Esophagus muscularis mucosa (tissue), 3 donors: Measurements from ENCODE around the gene IGF2R.

Source experiments
- CTCF ChIP-seq, 3 experiments: fragments of 200-600 bp in 2 of 3; fragments of 450-650 bp in 1 of 3; sonication (generic) in 2 of 3; IDR thresholded peaks; one replicate each; pipeline ENCODE4 v1.5.1; 2017 to 2019; ENCODE audit warnings: antibody characterized with exemption in 3 of 3, mild to moderate bottlenecking in 2 of 3, moderate library complexity in 1 of 3
- POLR2A ChIP-seq: fragments of 450-650 bp; IDR thresholded peaks from one replicate; pipeline ENCODE4 v1.6.1; 2017; ENCODE audit warnings: antibody characterized with exemption, moderate library complexity, mild to moderate bottlenecking, low read depth

GRCh38 chr6:160049346-160049745 is 80.5 kb downstream of the IGF2R start:
- TF ChIP-seq POLR2A (no peak), CTCF (IDR thresholded peaks at IDR 0.05) (no peak)
